Esophagus squamous epithelium (tissue), 5 donors: ENCODE results near the gene SLC29A4. TPM values are rescaled to one million over a fixed set of nuclear protein-coding genes. Genes with fewer than 3 reads are reported as not detected.
A peak's percentile ranks its signal among the peaks of the same experiment; 100 is the strongest.

ENCODE experiments used
- DNase-seq: peaks from one replicate; lab custom pipeline; 2025; lab: John Stamatoyannopoulos, UW
- H3K27ac ChIP-seq, 4 donors: fragments of 200-600 bp; sonication (generic); one replicate each; pipeline ENCODE4 v1.5.1; 2016 to 2019; ENCODE audit warnings: mild to moderate bottlenecking in 1 of 4
- H3K27me3 ChIP-seq, 4 donors: fragments of 200-600 bp; sonication (generic); 1 replicate in 3 of 4; 2 replicates in 1 of 4; pipeline versions ENCODE4 v1.5.1 to v1.6.0; 2017 to 2021; ENCODE audit warnings: antibody characterized with exemption in 1 of 4
- H3K36me3 ChIP-seq, 3 donors: fragments of 200-600 bp; sonication (generic); one replicate each; pipeline ENCODE4 v1.5.1; 2016 to 2019
- H3K4me1 ChIP-seq, 3 donors: fragments of 200-600 bp; sonication (generic); one replicate each; pipeline ENCODE4 v1.5.1; 2017 to 2019
- H3K4me3 ChIP-seq, 4 donors: fragments of 200-600 bp; sonication (generic); 1 replicate in 3 of 4; 2 replicates in 1 of 4; pipeline ENCODE4 v1.5.1; 2016 to 2019; ENCODE audit warnings: mild to moderate bottlenecking in 2 of 4, moderate library complexity in 1 of 4
- H3K9me3 ChIP-seq, 3 donors: fragments of 200-600 bp; sonication (generic); one replicate each; pipeline ENCODE4 v1.5.1; 2016 to 2019
- POLR2A ChIP-seq, 4 donors: fragments of 450-650 bp; IDR thresholded peaks; one replicate each; pipeline ENCODE4 v1.6.1; 2017; ENCODE audit warnings: antibody characterized with exemption in 4 of 4, mild to moderate bottlenecking in 4 of 4, moderate library complexity in 3 of 4
- WGBS, 2 donors: methylation state at CpG; one replicate each; pipeline ENCODE4 v1.1.5; 2018; 5-methylcytosine and 5-hydroxymethylcytosine counted together
- intact Hi-C: fragments of 100-400 bp; cut with DNase I; formaldehyde crosslinking; loops from one replicate; pipeline ENCODE4 v1.15.0; 2022
- total RNA-seq, 4 donors: library from RNA; depleted of rRNA; stranded (reverse); fragments of >200 nt; gene quantifications; one replicate each; pipeline ENCODE4 v1.1.0, GENCODE V29; 2016
- TF ChIP-seq, protein P1 (sequence below), 6 experiments: fragments of 450-650 bp in 4 of 6; fragments of 200-600 bp in 2 of 6; sonication (generic) in 2 of 6; IDR thresholded peaks; one replicate each; pipeline ENCODE4 v1.5.1; 2016 to 2019; ENCODE audit warnings: antibody characterized with exemption in 6 of 6, mild to moderate bottlenecking in 4 of 6, moderate library complexity in 4 of 6
- donor health status: DM: yes; HTN: yes; CAD: no.

Gene SLC29A4
- total RNA-seq, 4 donors from 2014 or later = 0.44 to 0.57 (median 0.53) TPM; not detected in 1

DNA sequence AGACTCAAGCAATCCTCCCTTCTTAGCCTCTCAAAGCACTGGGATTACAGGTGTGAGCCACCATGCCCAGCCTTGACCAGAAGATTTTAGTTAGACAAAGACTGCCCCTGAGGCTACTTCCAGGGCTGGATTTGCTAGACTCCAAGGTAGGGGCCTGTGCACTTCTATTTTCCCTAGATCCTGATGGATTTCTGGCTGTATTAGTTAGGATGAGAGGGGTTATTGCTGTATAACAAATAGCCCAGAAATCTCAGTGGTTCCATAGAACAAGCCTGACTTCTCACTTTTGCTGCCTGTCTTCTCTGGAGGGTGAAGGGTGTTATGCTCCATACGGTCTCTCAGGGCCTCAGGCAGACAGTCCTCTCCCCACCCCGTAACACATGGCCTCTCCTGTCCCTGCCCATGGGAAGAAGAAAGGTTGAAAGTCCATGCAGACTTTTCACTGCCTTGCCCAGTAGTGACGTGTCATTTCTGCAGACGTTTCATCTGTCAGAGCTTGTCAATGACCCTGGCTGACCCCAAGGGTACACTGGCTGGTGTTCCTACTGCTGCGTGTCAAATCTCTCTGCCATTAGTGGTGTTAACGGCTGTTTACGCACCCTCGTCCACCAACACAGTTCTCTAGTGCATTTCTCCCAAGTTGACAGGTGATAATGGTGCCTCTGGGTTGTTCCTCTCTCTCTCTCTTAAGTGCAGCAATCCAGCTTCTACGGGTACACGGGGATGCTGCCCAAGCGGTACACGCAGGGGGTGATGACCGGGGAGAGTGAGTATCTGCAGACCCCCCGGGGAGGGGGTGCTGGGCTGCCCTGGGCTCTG, 11.6 kb downstream of the SLC29A4 start:
- H3K4me1 ChIP-seq = peaks cover 6 to 13% (median 6%) of the 10 kb centered on the region in 3 donors
- intact Hi-C loops = no loop called here
- WGBS, 2 donors = 76 to 79% methylated on average over 2 to 13 of the region's 14 CpGs
- H3K4me3 ChIP-seq = no peak overlapping the region
- H3K27me3 ChIP-seq = peaks cover 0 to 37% (median 0%) of the 10 kb centered on the region in 4 donors
- no peak for DNase-seq
- no peaks in the 10 kb centered on the region for H3K36me3 ChIP-seq
- H3K27ac ChIP-seq = no peak overlapping the region
- TF ChIP-seq, protein P1, sequence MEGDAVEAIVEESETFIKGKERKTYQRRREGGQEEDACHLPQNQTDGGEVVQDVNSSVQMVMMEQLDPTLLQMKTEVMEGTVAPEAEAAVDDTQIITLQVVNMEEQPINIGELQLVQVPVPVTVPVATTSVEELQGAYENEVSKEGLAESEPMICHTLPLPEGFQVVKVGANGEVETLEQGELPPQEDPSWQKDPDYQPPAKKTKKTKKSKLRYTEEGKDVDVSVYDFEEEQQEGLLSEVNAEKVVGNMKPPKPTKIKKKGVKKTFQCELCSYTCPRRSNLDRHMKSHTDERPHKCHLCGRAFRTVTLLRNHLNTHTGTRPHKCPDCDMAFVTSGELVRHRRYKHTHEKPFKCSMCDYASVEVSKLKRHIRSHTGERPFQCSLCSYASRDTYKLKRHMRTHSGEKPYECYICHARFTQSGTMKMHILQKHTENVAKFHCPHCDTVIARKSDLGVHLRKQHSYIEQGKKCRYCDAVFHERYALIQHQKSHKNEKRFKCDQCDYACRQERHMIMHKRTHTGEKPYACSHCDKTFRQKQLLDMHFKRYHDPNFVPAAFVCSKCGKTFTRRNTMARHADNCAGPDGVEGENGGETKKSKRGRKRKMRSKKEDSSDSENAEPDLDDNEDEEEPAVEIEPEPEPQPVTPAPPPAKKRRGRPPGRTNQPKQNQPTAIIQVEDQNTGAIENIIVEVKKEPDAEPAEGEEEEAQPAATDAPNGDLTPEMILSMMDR (IDR thresholded peaks at IDR 0.05) = no peak
- TF ChIP-seq POLR2A (IDR thresholded peaks at IDR 0.05) = no peak
- no peaks in the 10 kb centered on the region for H3K9me3 ChIP-seq

DNA sequence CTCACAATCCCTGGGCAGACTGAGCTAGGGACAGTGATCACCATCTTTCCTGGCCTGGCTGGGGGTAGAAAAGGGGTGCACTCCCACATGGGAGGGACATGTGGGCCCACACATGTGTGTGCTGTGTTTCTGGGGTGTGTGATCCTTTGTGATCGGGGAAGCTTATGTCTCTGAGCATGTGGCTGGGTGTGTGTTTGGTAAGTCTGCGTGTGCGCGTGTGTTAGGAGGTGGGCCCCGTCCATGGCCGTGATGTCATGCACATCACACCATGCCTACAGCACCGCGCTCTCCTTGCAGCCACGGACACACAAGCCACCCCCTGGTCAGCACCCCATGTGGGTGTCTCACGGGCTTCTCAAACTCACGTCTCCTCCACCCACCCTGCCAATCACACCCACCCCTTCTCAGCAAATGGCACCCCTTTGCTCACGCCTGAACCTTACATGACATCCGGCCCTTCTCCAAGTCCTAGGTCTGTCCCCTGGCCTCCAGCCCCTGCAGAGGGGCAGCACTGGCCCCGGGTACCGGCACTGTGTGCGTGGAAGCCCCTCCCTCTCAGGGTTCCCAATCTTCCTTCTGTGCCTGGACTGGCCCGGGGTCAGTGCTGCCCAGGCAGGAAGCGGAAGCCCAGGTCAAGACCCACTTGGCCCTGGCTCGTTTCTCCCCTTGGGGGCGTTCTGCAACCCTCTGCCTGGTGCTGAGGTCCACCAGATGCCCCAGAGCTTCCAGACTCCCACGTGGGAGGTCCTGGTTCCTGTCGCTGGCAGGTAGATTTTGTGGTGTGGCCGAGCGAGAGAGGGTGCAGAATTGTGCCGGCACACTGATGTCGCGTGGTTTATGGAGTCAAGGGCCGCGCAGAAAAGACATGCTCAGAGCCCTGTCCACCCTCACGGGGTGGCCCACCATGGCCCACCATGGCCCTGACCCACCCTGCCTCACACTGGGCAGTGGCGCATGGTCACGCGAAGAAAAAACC, 12.6 kb downstream of the SLC29A4 start:
- 77 to 83% methylated on average over 10 to 28 of the region's 33 CpGs for WGBS, 2 donors
- Histone ChIP-seq H3K36me3 (no peaks in the 10 kb centered on the region), H3K9me3 (no peaks in the 10 kb centered on the region), H3K27me3 (peaks cover 0 to 37% (median 0%) of the 10 kb centered on the region in 4 donors), H3K4me3 (no peak overlapping the region), H3K27ac (no peak overlapping the region), H3K4me1 (peaks cover 6 to 13% (median 6%) of the 10 kb centered on the region in 3 donors)
- intact Hi-C loops = no loop called here
- DNase-seq = no peak
- TF ChIP-seq POLR2A (IDR thresholded peaks at IDR 0.05) = no peak
- TF ChIP-seq, protein P1 (IDR thresholded peaks at IDR 0.05) = no peak

DNA sequence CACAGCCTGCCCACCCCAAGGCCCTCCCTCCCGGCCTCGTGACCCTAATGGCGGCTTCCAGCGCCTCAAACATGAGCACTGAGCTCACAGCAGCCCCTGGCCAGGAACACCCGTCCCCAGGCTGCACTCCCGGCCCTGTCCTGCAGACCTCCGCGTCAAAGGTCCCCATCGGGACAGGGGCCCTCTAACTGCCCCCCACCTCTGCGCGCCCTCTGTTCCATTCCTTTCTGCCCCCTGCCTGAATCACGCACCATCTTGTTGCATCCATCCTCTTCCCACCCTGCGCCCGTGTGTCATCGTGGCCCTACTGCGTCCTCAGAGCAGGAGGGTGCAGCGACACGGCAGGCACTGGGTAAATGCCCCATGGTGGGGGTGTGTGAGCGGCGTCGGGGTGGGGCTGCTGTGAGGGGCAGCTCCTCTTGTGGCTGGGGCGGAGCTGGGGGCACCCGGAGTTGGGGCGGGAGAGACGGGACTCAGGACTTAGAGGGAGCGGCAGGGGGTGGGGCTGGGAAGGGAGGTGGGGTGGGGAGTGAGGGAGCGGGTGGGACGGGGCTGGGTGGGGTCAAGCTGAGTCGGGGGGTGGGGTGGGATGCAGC, 13.4 kb downstream of the SLC29A4 start:
- no peak for DNase-seq
- TF ChIP-seq, protein P1 (IDR thresholded peaks at IDR 0.05) = no peak
- TF ChIP-seq POLR2A (IDR thresholded peaks at IDR 0.05) = no peak
- Histone ChIP-seq H3K4me3 (no peak overlapping the region), H3K4me1 (peaks cover 6 to 13% (median 6%) of the 10 kb centered on the region in 3 donors), H3K27me3 (peaks cover 0 to 37% (median 0%) of the 10 kb centered on the region in 4 donors), H3K27ac (no peak overlapping the region), H3K36me3 (no peaks in the 10 kb centered on the region), H3K9me3 (no peaks in the 10 kb centered on the region)
- intact Hi-C loops = no loop called here
- WGBS, 2 donors = 27 to 33% methylated on average over 3 to 14 of the region's 29 CpGs

DNA sequence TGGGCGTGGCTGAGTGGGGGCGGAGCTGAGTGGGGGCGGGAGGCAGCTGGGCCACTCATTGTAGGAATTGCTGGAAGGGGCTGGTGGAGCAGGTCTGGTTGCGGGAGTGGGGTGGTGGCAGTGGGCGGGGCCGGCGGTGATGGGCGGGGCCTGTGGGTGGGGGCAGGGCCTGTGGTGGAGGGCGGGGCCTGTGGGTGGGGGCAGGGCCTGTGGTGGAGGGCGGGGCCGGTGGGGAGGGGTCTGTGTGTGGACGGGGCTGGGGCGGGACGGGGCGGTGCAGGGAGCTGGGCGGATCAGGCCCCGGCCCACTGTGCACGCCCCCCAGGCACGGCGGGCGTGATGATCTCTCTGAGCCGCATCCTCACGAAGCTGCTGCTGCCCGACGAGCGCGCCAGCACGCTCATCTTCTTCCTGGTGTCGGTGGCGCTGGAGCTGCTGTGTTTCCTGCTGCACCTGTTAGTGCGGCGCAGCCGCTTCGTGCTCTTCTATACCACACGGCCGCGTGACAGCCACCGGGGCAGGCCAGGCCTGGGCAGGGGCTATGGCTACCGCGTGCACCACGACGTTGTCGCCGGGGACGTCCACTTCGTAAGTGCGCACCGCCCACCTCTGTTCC, 14.0 kb downstream of the SLC29A4 start:
- peaks cover 0 to 37% (median 0%) of the 10 kb centered on the region in 4 donors for H3K27me3 ChIP-seq
- WGBS, 2 donors = 25 to 30% methylated on average over 11 to 24 of the region's 48 CpGs
- H3K9me3 ChIP-seq = no peaks in the 10 kb centered on the region
- no peak for DNase-seq
- H3K4me3 ChIP-seq = peak overlapping the region in 2 of 4 donors; percentile 13 to 48
- peaks cover 6 to 13% (median 6%) of the 10 kb centered on the region in 3 donors for H3K4me1 ChIP-seq
- no peak overlapping the region for H3K27ac ChIP-seq
- intact Hi-C loops = no loop called here
- TF ChIP-seq, protein P1 (IDR thresholded peaks at IDR 0.05) = no peak
- no peak for TF ChIP-seq POLR2A (IDR thresholded peaks at IDR 0.05)
- H3K36me3 ChIP-seq = no peaks in the 10 kb centered on the region
